HCT116 (cell line): Measurements from ENCODE around the gene MRTFB. TPM values are rescaled to one million over a fixed set of nuclear protein-coding genes. Genes with fewer than 3 reads are reported as not detected.

Experiments used
- ATAC-seq: fragments of 200-7000 bp; cut with Tn5 transposase; 2 replicates; pipeline ENCODE4 v1.9.1; 2020; ENCODE audit warnings: mild to moderate bottlenecking, moderate library complexity
- BruUV-seq: library from RNA; stranded (reverse); fragments of 400-500 nt; replicated peaks from 2 replicates; lab custom pipeline; 2021; lab: Mats Ljungman, UMichigan
- CTCF ChIA-PET: fragments of 300-600 bp; sonication (Branson Sonifier 250); formaldehyde crosslinking; loops from one replicate; lab custom pipeline; 2021; ENCODE audit warnings: antibody characterized with exemption; lab: Charles Lee
- POLR2A ChIA-PET: fragments of 300-600, 350-600 bp; sonication (Branson Sonifier 250); formaldehyde crosslinking; loops from one replicate; lab custom pipeline; 2021; ENCODE audit warnings: antibody characterized with exemption; lab: Charles Lee
- RAD21 ChIA-PET, 2 experiments: fragments of 300-600 bp; sonication (Branson Sonifier 250); formaldehyde crosslinking; loops; one replicate each; lab custom pipeline; 2023; ENCODE audit warnings: low total read pairs in 2 of 2; ENCODE audit not compliant: uncharacterized antibody in 2 of 2, unreplicated experiment in 2 of 2, low non-redundant PET in 1 of 2; lab: Charles Lee
- DNase-seq: peaks from one replicate; pipeline ENCODE4 v3.0.0-alpha.2; 2010; ENCODE audit warnings: low read depth, low spot score
- H2AFZ ChIP-seq: fragments of 200-600 bp; shearing (Covaris generic), sonication (generic); 2 replicates; pipeline ENCODE4 v1.6.1; 2017; ENCODE audit warnings: low read depth, mixed run types, mixed read lengths, antibody characterized with exemption, low read length; ENCODE audit not compliant: poor library complexity, severe bottlenecking
- H3K27ac ChIP-seq: 2 replicates; pipeline ENCODE4 v1.5.1; 2012; ENCODE audit warnings: low read depth, low read length
- H3K27me3 ChIP-seq: fragments of 200-600 bp; sonication (generic); 2 replicates; pipeline ENCODE4 v1.6.1; 2016; ENCODE audit warnings: mixed run types, low read length, mixed read lengths; ENCODE audit not compliant: insufficient read depth
- H3K36me3 ChIP-seq, 2 experiments: fragments of 200-500 bp in 1 of 2; fragments of 200-600 bp in 1 of 2; sonication (Bioruptor generic) in 1 of 2; sonication (generic) in 1 of 2; 2 replicates each; pipeline versions ENCODE4 v1.5.1 to v1.6.1; 2014 to 2016; ENCODE audit warnings: low read length in 2 of 2, inconsistent platforms in 1 of 2, mixed read lengths in 1 of 2, mixed run types in 1 of 2; ENCODE audit not compliant: insufficient read depth in 2 of 2, control insufficient read depth in 1 of 2
- H3K4me1 ChIP-seq, 2 experiments: fragments of 200-600 bp in 1 of 2; sonication (generic) in 1 of 2; 2 replicates each; pipeline versions ENCODE4 v1.5.1 to v1.6.1; 2012 to 2017; ENCODE audit warnings: low read length in 2 of 2, inconsistent platforms in 1 of 2, mild to moderate bottlenecking in 1 of 2, mixed read lengths in 1 of 2, mixed run types in 1 of 2, moderate library complexity in 1 of 2; ENCODE audit not compliant: insufficient read depth in 2 of 2, control insufficient read depth in 1 of 2
- H3K4me2 ChIP-seq: fragments of 200-600 bp; sonication (generic); 2 replicates; pipeline ENCODE4 v1.6.1; 2017; ENCODE audit warnings: mixed run types, low read length, mixed read lengths
- H3K4me3 ChIP-seq, 2 experiments: fragments of 200-600 bp in 1 of 2; sonication (generic) in 1 of 2; replicated peaks in 1 of 2; 2 replicates each; pipeline ENCODE4 v1.5.1; 2011 to 2016; ENCODE audit warnings: low read length in 2 of 2, control low read depth in 1 of 2, low read depth in 1 of 2, mild to moderate bottlenecking in 1 of 2, mixed read lengths in 1 of 2, mixed run types in 1 of 2
- H3K79me2 ChIP-seq: fragments of 200-600 bp; sonication (generic); 2 replicates; pipeline ENCODE4 v1.6.1; 2017; ENCODE audit warnings: mild to moderate bottlenecking, mixed run types, low read length, moderate library complexity, mixed read lengths; ENCODE audit not compliant: insufficient read depth
- H3K9ac ChIP-seq: fragments of 200-600 bp; sonication (generic); 2 replicates; pipeline ENCODE4 v1.6.1; 2016; ENCODE audit warnings: low read length, mixed read lengths
- H3K9me2 ChIP-seq: fragments of 200-600 bp; sonication (generic), shearing (Covaris generic); 2 replicates; pipeline ENCODE4 v1.6.1; 2017; ENCODE audit warnings: mixed run types, mild to moderate bottlenecking, moderate library complexity; ENCODE audit not compliant: insufficient read depth
- H3K9me3 ChIP-seq, 2 experiments: fragments of 200-500 bp in 1 of 2; fragments of 200-600 bp in 1 of 2; sonication (Bioruptor generic) in 1 of 2; sonication (generic) in 1 of 2; 2 replicates each; pipeline ENCODE4 v1.6.1; 2014 to 2017; ENCODE audit warnings: low read length in 2 of 2, mixed read lengths in 2 of 2, inconsistent platforms in 1 of 2, low read depth in 1 of 2, mild to moderate bottlenecking in 1 of 2, mixed run types in 1 of 2, moderate library complexity in 1 of 2; ENCODE audit not compliant: control insufficient read depth in 1 of 2, insufficient read depth in 1 of 2
- H4K20me1 ChIP-seq: fragments of 200-600 bp; sonication (generic), shearing (Covaris generic); 2 replicates; pipeline ENCODE4 v1.6.1; 2017; ENCODE audit warnings: mixed run types, mild to moderate bottlenecking, moderate library complexity; ENCODE audit not compliant: insufficient read depth
- CBX3 ChIP-seq: IDR thresholded peaks from 2 replicates; pipeline ENCODE4 v1.6.1; 2012; ENCODE audit warnings: low read depth
- ELF1 ChIP-seq: IDR thresholded peaks from 2 replicates; pipeline ENCODE4 v1.6.1; 2012; ENCODE audit warnings: low read depth, borderline replicate concordance
- EZH2 ChIP-seq: fragments of 200-600 bp; sonication (generic); IDR thresholded peaks from 2 replicates; pipeline ENCODE4 v1.6.1; 2017; ENCODE audit warnings: antibody characterized with exemption, mixed run types
- JUND ChIP-seq: IDR thresholded peaks from 2 replicates; pipeline ENCODE4 v1.6.1; 2012
- POLR2A ChIP-seq: IDR thresholded peaks from 2 replicates; pipeline ENCODE4 v1.7.0; 2011; ENCODE audit warnings: borderline replicate concordance; ENCODE audit not compliant: insufficient read depth, insufficient read length; ENCODE audit errors: extremely low read depth
- RAD21 ChIP-seq: IDR thresholded peaks from 2 replicates; pipeline ENCODE4 v1.6.1; 2012; ENCODE audit warnings: low read depth, mild to moderate bottlenecking
- SIN3A ChIP-seq: IDR thresholded peaks from 2 replicates; pipeline ENCODE4 v1.6.1; 2012; ENCODE audit warnings: low read depth
- SRF ChIP-seq: IDR thresholded peaks from 2 replicates; pipeline ENCODE4 v1.6.1; 2012; ENCODE audit warnings: low read depth
- TCF7L2 ChIP-seq: IDR thresholded peaks from 2 replicates; pipeline ENCODE4 v1.7.0; 2011; ENCODE audit warnings: borderline replicate concordance, inconsistent platforms; ENCODE audit not compliant: insufficient read depth, insufficient read length; ENCODE audit errors: extremely low read depth
- ZFX ChIP-seq: fragments of 450-650 bp; IDR thresholded peaks from 2 replicates; pipeline ENCODE4 v1.6.1; 2017
- intact Hi-C: fragments of 100-400 bp; cut with micrococcal nuclease; formaldehyde crosslinking; loops from 2 replicates; pipeline ENCODE4 v1.10.0; 2022
- total RNA-seq: library from RNA; stranded (reverse); gene quantifications from one replicate; pipeline ENCODE4 v1.2.1, GENCODE V29; 2021; ENCODE audit not compliant: unreplicated experiment
- TF ChIP-seq, protein P1 (sequence below): IDR thresholded peaks from 2 replicates; pipeline ENCODE4 v1.6.1; 2012; ENCODE audit warnings: low read depth
- TF ChIP-seq, protein P2 (sequence below): IDR thresholded peaks from 2 replicates; pipeline ENCODE4 v1.6.1; 2012
- TF ChIP-seq, protein P3 (sequence below): IDR thresholded peaks from 2 replicates; pipeline ENCODE4 v1.6.1; 2012
- TF ChIP-seq, protein P4 (sequence below): IDR thresholded peaks from 2 replicates; pipeline ENCODE4 v1.6.1; 2011; ENCODE audit warnings: mild to moderate bottlenecking, low read length, moderate library complexity; ENCODE audit not compliant: insufficient replicate concordance; ENCODE audit errors: extremely low read depth

The MRTFB gene
- total RNA-seq, 1 experiment from 2014 or later: 39.0 TPM

DNA sequence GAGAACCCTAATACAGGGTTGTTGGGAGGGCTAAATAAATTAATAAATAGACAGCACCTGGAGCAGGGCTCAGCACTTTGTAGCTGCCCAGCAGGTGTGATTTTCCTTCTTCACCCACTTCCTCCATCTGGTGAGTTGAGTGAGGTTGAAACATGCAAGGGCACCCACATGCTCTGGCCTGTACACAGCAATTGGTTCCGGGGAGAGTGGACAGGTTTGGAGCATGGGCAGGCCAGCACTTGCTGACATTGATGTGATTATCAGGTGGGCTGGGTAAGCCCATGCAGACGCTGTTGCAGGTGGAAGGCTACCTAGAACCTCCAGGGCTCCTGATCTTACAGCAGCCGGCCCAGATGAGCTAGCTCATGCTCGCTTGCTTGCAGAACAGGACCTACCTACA is 1.3 kb upstream of the MRTFB start:
- Histone ChIP-seq H3K9ac (no peak overlapping the region), H3K79me2 (peaks cover 34% of the 10 kb centered on the region), H3K27ac (no peak overlapping the region), H3K27me3 (no peaks in the 10 kb centered on the region), H2AFZ (no peak overlapping the region), H3K36me3 (no peaks in the 10 kb centered on the region), H3K9me3 (no peaks in the 10 kb centered on the region), H3K9me2 (no peaks in the 10 kb centered on the region), H3K4me1 (peaks cover 4 to 19% of the 10 kb centered on the region in 2 experiments; a peak in 3 of 4 replicates), H3K4me3 (no peak overlapping the region), H3K4me2 (0 out of 2 replicates have a peak overlapping the region, but pooled peaks have one; percentile 95), H4K20me1 (no peaks in the 10 kb centered on the region)
- ChIA-PET CTCF (interaction anchor here (1.0 kb wide), 1 partner anchor 150 kb away, joined by 3 read pairs; the partner anchor contains the start of gene ERCC4), RAD21 (no interaction called here), POLR2A (no interaction called here)
- intact Hi-C loops: no loop called here
- TF ChIP-seq SRF (no peak), TCF7L2 (no peak), CBX3 (no peak), ELF1 (no peak), POLR2A (no peak), EZH2 (no peak), JUND (no peak), SIN3A (no peak), ZFX (no peak), RAD21 (no peak)
- TF ChIP-seq, protein P1, sequence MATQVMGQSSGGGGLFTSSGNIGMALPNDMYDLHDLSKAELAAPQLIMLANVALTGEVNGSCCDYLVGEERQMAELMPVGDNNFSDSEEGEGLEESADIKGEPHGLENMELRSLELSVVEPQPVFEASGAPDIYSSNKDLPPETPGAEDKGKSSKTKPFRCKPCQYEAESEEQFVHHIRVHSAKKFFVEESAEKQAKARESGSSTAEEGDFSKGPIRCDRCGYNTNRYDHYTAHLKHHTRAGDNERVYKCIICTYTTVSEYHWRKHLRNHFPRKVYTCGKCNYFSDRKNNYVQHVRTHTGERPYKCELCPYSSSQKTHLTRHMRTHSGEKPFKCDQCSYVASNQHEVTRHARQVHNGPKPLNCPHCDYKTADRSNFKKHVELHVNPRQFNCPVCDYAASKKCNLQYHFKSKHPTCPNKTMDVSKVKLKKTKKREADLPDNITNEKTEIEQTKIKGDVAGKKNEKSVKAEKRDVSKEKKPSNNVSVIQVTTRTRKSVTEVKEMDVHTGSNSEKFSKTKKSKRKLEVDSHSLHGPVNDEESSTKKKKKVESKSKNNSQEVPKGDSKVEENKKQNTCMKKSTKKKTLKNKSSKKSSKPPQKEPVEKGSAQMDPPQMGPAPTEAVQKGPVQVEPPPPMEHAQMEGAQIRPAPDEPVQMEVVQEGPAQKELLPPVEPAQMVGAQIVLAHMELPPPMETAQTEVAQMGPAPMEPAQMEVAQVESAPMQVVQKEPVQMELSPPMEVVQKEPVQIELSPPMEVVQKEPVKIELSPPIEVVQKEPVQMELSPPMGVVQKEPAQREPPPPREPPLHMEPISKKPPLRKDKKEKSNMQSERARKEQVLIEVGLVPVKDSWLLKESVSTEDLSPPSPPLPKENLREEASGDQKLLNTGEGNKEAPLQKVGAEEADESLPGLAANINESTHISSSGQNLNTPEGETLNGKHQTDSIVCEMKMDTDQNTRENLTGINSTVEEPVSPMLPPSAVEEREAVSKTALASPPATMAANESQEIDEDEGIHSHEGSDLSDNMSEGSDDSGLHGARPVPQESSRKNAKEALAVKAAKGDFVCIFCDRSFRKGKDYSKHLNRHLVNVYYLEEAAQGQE: no peak
- TF ChIP-seq, protein P2, sequence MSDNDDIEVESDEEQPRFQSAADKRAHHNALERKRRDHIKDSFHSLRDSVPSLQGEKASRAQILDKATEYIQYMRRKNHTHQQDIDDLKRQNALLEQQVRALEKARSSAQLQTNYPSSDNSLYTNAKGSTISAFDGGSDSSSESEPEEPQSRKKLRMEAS: no peak
- TF ChIP-seq, protein P3, sequence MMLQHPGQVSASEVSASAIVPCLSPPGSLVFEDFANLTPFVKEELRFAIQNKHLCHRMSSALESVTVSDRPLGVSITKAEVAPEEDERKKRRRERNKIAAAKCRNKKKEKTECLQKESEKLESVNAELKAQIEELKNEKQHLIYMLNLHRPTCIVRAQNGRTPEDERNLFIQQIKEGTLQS: no peak
- TF ChIP-seq, protein P4, sequence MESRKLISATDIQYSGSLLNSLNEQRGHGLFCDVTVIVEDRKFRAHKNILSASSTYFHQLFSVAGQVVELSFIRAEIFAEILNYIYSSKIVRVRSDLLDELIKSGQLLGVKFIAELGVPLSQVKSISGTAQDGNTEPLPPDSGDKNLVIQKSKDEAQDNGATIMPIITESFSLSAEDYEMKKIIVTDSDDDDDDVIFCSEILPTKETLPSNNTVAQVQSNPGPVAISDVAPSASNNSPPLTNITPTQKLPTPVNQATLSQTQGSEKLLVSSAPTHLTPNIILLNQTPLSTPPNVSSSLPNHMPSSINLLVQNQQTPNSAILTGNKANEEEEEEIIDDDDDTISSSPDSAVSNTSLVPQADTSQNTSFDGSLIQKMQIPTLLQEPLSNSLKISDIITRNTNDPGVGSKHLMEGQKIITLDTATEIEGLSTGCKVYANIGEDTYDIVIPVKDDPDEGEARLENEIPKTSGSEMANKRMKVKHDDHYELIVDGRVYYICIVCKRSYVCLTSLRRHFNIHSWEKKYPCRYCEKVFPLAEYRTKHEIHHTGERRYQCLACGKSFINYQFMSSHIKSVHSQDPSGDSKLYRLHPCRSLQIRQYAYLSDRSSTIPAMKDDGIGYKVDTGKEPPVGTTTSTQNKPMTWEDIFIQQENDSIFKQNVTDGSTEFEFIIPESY: no peak
- no peak for ATAC-seq
- BruUV-seq: no TSS peak
- DNase-seq: no peak
